Sigmoid colon (tissue), 3 donors: Measurements from ENCODE around the gene CDHR3.

Source experiments
- CTCF ChIP-seq, 4 experiments: fragments of 450-650 bp in 3 of 4; fragments of 200-600 bp in 1 of 4; IDR thresholded peaks; one replicate each; pipeline ENCODE4 v1.5.1; 2016 to 2019; ENCODE audit warnings: antibody characterized with exemption in 4 of 4, mild to moderate bottlenecking in 3 of 4, moderate library complexity in 2 of 4
- POLR2A ChIP-seq, 2 donors: fragments of 450-650 bp; IDR thresholded peaks; one replicate each; pipeline ENCODE4 v1.6.1; 2016; ENCODE audit warnings: antibody characterized with exemption in 2 of 2, mild to moderate bottlenecking in 2 of 2, moderate library complexity in 2 of 2

- TF ChIP-seq CTCF (IDR thresholded peaks at IDR 0.05) (no peak), POLR2A (IDR thresholded peaks at IDR 0.05) (no peak)
Measured at GRCh38 chr7:106045139-106045538, 82.1 kb downstream of the CDHR3 start.
